Epidermal melanocyte (primary cell): ENCODE measurements around the gene TTC28.

Source experiments
- DNase-seq: peaks from one replicate; pipeline ENCODE4 v3.0.0; 2011; ENCODE audit warnings: low spot score; ENCODE audit not compliant: insufficient read length

The TTC28 gene

DNA sequence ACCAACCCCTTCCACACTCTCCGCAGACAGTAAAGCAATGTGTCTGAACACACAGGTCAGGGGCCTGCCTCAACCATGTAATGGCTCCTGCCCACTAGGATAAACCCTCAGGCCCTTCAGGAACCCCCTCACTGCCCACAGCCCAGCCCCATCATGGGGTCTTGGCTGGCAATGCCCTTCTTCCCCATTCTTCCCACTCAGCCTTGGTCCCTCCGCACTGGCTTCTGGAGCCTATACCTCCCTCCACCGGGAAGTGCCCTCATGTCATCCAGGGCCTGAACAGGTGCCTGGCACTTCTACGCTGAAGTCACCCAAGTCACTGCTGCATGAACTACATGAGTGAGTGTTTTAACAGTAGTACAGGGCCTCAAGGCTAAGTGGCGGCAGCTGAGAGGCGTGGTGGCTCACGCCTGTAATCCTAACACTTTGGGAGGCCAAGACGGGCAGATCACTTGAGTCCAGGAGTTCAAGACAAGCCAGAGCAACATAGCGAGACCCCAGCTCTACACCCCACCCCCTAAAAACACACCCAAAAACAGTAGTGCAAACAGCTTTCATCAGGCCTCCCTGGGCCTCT, 685.8 kb downstream of the TTC28 start:
- DNase-seq: no peak

DNA sequence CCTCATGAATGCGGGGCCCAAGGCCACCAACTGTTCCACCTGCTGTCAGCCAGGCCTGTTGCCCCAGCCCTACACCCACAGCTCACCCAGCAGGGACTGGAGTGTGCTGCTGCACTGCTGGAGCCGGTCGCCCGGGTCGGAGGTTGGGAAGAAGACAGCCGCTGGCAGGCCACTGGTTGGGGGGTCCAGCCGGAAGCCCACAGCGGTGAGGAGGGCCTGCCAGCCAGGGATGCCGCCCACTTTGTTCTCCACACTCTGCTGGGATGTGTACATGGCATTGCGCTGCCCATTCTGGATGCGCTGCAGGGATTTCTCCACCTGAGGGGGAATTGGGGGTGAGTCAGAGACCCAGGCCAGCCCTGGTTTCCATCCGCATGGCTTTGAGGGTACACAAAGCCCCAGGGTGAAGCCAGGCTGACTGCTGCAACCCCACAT, 686.4 kb downstream of the TTC28 start:
- no peak for DNase-seq

DNA sequence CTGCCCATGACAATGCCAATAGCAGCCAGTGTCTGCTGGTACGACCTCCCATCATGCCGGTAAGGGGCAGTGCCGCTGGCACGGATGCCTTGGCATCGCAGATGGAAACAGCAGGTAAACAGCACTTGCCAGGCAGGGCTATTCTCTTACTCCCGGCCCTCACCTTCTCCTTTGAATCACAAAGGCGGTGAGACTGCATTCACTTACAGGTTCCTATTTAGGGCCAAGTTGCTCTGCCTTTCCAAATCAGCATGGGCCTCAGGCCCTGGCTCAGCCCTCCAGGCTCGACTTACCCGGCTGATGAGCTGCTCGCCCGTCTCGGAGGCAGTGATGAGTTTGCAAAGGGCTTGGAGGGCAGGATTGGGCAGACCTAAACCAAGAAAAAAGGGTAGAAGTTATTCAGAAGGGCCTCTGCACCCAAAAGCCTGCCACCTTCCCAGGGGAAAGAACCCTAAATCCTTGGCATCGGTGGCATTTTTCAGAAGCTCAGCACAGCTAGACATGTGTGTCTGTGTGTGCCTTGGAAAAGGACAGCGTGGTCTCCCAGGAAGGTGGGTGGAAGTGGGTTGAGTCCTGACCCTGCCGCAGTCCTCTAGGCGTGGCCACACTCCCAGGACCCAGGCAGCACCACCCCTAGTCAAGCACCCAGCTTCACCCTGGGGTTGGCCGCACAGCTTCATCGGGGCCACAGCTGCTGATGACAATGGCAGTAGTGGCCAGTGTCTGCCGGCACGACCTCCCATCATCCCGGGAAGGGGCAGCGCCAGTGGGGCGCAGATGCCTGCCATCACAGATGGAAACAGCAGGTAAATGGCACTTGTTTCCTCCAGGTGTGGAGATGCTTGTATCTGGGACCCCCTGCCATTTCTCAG, 687.1 kb downstream of the TTC28 start:
- no peak for DNase-seq

DNA sequence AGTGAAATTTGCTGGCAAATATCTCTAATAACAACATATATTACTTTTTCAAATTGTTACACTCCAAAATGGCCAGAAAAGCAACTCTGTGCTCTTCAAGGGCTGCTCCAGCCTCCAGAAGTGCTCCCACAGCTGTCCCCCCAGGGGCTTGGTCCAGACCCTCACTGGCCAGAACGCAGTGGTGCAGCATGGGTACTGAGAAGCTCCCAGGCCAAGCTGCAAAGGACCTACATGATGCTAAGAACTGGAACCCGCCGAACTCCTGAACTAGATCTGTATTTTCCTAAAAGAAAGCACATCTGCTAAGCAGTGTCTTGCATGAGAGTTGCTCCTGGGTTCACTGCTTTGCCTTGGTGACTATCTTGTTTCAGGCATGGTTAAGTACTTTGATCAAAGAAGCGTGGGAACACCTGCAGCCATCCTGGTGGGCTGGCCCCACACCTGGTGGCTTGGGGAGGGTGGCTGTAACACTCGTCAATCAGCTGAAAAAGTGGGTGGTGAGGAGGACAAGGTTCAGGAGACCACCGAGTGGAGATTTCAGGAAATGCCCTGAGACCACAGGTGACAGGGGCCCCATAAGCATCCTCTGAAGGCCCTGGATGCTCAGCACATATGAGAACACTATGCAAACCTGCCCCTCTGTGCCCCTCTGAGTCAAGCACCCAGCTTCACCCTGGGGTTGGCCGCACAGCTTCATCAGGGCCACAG, 687.9 kb downstream of the TTC28 start:
- DNase-seq: no peak

DNA sequence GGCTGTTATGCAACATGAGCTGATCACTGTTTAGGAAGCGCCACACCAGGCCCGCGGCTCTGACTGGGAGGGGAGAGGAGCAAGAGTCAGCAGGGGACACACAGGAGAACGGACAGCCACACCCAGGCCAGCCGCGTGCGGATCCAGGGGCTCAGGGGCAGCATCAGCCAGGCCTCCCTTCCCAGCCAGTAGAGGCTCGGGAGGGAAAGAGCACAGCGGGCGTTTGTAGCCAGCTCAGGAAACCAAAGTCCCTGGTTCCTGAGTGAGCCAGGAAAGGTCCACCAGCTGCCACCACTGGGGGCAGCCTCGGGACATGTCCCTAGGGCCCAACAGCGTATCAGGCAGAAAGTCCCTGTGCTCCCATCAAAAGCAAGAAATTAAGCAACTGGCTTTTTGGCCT, 688.8 kb downstream of the TTC28 start:
- no peak for DNase-seq

DNA sequence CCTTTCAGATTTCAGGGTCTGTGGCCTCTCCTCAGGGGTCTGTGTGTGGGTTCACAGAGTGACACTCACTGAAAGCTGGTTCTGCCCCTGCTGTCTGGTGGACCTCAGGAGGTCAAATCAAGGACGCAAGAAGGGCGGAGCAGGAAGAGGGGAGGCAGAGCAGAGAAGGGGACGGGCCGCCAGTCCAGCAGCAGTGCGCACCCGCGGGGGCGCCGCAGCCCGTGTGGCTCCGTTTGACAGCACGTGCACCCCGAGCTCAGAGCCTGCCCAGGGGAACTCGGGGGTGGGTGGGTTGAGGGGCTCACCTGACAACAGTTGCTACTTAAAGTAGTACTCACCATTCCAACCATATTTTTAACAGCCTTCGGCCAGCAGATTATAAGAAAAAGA, 689.2 kb downstream of the TTC28 start:
- DNase-seq: no peak

DNA sequence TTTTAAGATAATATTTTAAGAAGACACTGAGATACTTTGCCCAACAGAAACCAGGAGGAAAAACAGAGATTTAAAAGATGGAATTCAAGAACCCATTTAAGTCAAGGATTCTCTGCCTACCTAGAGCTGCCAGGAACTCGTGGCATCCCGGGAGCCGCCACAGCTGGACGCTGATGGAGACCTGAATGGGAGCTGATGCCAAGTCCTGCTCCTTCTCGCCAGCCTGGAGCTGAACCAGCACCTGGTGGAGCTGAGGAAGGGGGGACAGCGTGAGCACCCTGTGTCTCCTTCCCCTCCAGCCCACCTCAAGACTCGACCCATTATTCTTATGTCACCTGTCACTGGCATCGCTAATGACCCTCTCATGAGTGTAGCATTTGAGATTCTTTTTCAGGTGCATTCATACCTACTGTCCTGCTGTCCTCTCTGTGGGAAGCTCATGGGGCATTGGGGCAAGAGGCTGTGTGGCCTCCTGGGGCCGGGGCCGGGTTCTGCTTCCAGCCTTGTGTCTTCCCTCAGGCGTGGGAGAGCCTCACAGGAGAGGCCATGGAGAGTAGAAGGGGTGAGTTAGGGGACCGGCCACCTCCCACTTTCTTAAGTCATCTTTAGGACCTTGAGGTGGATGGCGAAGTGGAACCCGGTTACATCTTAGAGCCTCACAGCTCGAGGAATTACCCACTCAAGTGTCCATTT, 689.7 kb downstream of the TTC28 start:
- no peak for DNase-seq

DNA sequence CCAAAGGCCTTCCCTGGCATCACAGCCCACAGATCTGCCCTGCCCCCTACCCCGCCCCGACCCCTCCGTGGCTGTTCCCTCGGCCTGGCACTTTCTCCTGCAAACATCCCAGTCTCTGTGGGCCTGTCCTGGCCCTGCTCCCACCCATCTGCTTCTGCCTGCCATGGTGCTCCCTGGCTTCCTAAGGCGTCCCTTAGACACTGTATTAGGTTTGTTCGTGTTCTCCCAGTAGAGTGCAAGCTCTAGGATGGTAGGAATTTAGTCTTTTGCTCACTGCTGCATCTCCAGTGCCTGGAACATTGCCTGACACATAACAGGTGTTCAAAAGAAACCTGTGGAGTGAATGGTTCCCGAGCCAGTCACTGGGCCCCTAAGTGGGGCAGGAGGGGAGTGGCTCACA, 690.9 kb downstream of the TTC28 start:
- no peak for DNase-seq

DNA sequence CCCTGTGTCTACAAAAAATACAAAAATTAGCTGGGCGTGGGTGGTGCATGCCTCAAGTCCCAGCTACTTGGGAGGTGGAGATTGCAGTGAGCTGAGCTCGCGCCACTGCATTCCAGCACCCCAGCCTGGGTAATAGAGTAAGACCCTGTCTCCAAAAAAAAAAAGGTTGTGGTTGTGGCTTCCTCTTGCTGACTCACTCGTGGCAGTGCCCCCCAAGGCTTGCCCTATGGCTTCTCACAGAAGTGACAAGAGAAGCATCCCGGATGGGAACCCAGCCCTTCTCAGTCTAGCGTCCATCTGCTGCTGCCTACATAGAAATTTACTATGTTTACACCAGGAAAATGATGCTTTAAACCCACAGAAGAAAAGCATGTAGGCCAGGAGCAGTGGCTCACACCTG, 692.1 kb downstream of the TTC28 start:
- no peak for DNase-seq

DNA sequence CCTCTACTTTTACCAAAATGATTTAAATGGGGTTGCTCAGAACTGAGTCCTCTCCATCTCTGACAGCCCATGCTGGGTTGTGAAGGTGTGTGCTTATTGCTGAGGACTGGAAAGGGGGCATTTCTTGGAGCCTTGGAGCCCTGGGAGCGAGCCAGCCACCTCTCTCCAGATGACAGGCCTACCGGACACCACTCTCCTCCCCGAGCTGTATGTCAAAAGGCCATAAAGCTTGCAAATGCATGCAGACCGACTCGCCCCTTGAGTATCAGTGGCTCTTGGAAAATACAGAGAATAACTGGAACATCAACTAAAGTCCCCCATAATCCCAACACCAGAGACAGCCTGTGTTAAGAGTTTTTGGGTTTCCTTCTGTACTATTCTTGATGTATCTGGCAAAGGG, 692.7 kb downstream of the TTC28 start:
- no peak for DNase-seq

DNA sequence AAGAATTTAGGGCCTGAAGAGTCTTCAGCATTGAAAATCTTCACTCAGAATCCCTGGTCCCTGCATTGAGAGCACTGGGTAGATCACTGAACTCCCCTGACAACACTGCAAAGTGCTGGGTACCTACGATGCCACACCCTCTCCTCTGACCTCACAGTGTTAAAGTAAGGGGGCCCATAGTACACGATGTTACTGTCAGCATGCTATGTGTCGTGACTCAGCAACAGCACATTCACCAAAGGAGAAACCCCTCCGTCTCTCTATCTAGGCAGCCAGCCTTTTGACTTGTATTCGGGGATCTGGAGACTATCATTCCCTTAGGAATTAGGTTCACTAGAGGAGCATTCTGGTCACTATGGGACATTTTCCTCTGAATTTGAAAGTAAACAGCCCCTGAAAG, 693.2 kb downstream of the TTC28 start:
- no peak for DNase-seq

DNA sequence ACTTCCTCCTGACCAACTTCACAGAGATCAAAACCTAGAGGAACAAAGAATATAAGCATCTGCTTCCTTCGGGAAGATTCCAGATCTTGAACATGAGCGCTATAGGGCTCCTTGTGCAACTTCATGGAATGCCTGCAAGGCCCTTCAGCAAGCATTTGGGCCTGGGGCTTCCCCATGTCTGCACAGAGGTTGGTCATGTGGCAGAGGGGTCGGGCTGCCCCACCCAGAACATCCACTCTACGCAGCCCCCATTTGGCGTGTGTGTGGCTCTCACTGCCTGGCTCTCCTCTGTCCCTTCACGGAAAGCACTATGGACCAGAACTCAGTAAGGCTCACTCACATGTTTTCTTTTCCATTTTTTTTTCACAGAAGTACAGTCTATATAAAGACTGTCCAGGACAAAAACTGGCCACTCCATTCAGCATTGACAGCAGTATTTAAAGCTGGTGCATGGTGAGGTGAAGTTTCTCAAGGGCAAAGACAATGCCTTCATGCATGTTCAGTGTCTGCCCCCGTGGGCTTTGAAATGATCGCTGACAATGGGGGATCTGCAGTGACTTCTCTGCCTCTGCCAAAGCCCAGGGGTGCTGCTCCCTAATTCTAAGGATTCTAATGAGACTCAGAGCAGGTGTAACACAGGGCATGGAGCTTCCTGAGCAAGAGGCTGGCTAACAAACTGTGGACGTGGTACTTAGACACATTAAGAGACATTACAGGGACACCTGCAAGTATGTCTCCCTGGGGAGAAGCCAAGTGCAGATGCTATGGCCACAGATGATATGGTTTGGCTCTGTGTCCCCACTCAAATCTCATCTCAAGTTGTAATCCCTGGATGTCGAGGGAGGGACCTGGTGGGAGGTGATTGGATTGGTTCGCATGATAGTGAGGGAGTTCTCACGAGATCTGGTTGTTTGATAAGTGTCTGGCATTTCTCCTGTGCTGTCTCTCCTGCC, 694.0 kb downstream of the TTC28 start:
- DNase-seq: no peak

DNA sequence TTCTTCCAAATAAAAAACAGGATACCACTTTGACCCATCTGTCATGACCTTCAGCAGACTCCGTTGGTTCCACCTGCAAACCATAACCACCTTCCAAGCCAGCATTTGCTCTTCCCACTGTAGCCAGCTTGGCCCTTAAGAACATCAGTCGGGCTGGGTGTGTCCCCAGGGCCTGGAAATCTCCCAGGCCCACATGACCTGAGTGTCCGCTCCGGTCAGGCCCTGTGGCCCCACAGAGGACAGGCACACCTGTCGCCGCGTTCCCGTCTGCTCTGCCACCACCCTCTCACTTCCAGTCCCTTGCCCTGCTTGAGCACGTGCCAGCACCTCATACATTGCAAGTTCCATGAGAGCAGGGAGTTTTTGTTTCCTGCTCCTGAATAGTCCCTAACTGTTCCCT, 694.9 kb downstream of the TTC28 start:
- no peak for DNase-seq

DNA sequence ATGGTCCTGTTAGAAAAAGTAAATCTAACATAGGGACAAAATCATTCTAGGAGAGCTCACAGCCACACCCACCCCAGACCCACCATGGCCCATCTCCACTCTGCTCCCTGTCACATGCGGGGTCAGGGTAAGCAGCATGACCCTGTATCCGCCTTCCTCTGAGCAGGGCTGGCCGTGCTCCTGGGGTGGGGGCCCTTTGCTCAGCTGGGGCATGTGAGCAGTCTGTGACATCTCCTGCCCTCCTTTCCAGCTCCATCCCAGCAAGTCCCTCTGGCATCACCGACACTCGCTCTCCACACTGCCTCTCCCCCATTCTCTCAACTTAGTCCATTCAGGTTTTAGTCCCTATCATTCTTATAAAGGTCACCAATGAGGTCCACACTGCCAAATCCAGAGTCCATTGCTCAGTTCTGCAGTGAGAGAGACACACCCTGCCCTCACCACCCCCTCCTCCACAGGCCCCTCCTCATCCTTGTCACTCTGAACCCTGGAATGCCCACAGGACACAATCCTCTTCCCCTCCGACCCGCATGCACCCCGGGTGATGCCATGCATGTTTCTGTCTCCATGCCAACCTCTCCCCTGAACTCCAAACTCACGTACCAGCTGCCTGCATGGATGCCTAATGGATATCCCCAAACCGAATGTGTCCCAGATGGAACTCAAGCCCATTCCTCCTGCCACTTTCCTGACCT, 695.5 kb downstream of the TTC28 start:
- no peak for DNase-seq

DNA sequence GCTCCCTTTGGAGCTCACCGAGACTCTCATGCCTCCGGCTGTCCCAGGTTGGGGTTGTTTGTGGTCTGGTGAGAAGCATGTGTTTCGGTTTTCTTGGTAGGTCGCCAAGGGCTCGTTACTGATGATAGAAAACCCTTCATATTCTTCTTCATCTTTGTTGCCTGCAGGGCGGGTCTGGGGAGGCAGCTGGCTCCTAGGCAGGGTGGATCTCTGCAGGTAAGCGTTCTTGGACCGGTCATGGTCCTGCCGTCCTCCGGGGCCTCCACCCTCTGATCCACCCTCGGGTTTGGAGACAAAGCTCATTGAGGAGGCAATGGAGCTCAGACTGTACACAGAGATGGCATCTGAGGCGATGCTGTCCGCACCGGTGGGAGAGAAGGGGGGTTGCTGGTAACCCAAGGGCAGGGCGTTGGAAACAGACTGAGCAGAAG, 696.3 kb downstream of the TTC28 start:
- DNase-seq: no peak

DNA sequence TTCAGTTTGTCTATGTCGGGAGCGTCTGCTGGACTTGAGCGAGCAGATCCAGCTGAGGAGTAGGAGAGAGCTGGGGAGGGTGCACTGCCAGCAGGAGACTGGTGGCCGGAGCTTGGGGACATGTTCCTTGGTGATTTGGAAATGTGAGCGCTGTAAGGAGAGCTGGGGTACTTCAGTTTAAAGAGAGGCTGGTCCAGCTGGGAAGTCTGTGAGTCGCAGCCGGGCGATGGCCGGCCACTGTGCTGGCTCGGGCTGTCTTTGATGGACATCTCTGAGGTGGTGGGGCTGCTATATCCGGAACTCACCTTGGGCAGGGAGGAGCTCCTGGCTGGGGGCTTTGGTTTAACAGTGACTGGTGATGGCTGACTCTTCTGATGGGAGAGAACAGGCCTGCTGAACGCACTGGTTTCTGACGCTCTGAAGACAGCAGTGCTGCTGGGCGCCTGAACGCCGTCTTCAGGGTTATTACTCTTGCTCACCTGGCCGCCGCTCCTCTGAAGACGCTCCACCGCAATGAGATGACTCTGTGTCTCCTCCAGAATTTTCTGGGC, 696.9 kb downstream of the TTC28 start:
- no peak for DNase-seq

DNA sequence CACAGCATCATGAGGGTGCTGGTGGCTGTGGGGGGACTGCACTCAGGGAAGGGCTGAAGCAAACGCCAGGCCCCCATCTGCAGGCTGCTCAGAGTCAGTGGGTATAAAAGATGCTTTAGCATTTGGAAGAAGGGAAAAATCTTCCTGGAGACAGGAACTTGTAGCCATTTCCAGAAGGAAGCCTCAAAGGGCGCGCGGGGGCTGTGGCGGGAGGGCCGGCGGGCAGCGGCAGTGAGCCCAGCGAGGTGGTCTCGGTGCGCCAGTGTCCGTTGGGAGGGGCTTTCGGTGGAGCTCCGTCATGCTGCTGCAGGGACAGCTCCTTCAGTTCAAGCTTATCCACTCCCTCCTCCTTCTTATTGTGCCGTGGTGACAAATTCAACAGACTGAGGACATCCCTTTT, 697.5 kb downstream of the TTC28 start:
- DNase-seq: no peak

DNA sequence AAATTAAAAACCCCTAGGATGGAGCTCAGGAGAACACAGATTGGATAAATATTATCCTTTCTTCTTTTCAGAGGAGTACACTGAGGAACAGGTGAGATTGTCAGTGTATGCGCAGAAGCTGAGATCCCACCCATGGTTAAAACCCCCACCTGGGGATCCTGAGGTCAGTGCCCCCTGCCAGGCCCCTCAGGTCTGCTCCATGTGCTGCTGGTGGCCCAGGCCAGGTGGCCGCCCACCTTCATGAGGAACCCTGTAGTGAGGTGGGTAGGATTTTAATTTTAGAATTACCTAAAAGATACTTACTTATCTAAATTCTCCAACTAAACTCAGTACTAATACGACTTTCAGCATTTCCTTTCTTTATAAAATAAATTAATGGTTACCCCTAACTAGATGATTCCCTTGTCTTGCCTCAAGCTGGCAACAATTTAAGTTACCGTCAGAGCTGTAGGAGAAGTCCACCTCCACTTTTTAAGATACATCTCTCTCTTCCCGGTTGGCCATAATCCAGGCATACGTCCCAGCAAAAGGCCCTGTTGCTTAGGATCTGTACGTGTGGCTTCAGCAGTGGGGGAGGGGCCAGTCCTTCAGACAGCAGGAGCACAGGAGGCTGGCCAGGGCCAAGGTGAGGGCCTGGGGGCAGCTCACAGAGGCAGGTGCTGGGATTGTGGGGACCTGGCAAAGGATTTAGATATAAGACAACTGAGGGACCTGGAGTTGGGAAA, 699.1 kb downstream of the TTC28 start:
- no peak for DNase-seq

DNA sequence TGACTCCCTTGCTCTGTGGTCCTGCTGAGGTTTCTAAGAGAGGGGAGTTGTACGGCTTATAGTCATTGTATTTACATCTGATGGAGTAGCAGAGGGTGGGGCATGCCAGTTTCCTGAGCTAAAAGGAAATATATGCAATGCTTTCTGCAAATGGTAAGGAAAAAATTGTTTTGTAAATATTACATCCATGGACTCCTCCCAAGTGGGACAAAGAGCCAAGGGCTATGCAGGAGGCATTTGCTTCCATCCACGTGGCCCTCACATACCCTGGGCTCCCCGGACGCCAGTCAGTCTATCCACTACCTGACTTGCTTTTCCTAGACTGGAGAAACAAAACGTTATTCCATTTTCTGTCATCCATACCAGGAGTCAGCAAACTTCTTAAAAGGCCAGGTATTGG, 700.8 kb downstream of the TTC28 start:
- DNase-seq: no peak
